ENCODE data around the gene PNLIPRP2. TPM values are rescaled to one million over a fixed set of nuclear protein-coding genes. Genes with fewer than 3 reads are reported as not detected.

Gene PNLIPRP2
- total RNA-seq, 2 donors from 2014 or later = 0.64 to 0.79 TPM

DNA sequence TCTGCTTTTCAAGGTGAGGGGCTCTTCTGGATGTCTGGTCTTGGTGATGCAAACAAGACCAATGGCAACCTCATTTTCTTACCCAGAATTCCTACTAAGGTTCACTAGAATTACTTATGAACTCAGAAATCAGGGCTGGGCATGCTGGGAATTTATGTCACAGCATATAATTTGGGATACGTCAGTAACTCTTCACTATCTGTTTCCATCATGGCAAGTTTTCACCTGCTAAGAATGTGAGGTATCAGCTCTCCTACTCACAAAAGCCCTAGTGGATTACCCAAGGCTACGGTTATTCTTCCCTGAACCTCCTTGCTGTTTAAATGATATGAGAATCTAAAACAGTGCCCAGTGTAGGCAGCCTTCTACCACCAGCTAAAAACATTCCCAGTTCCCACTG is 53.1 kb downstream of the PNLIPRP2 start:
- Mint-ChIP-seq H3K27me3 (ENCODE audit: insufficient read depth) (no peaks in the 10 kb centered on the region), H3K9me3 (no peaks in the 10 kb centered on the region), H3K27ac (no peak overlapping the region), H3K4me3 (no peak overlapping the region), H3K36me3 (ENCODE audit: low read depth) (peaks cover 2% of the 10 kb centered on the region), H3K4me1 (peaks cover 20% of the 10 kb centered on the region)
- Histone ChIP-seq H3K27me3 (ENCODE audit: control insufficient read depth, insufficient read depth, low read length, poor library complexity, severe bottlenecking) (no peaks in the 10 kb centered on the region), H3K9ac (ENCODE audit: extremely low read depth, low read length, poor library complexity, severe bottlenecking) (no peak overlapping the region), H3K36me3 (ENCODE audit: control insufficient read depth, insufficient read depth, low read length) (no peaks in the 10 kb centered on the region), H3K9me3 (ENCODE audit: control insufficient read depth, low read length) (no peaks in the 10 kb centered on the region), H3K27ac (ENCODE audit: low read depth, low read length) (no peak overlapping the region), H3K4me3 (ENCODE audit: low read length) (no peak overlapping the region), H3K4me1 (ENCODE audit: control insufficient read depth, insufficient read depth, low read length) (no peaks in the 10 kb centered on the region)
- TF ChIP-seq, protein P1, sequence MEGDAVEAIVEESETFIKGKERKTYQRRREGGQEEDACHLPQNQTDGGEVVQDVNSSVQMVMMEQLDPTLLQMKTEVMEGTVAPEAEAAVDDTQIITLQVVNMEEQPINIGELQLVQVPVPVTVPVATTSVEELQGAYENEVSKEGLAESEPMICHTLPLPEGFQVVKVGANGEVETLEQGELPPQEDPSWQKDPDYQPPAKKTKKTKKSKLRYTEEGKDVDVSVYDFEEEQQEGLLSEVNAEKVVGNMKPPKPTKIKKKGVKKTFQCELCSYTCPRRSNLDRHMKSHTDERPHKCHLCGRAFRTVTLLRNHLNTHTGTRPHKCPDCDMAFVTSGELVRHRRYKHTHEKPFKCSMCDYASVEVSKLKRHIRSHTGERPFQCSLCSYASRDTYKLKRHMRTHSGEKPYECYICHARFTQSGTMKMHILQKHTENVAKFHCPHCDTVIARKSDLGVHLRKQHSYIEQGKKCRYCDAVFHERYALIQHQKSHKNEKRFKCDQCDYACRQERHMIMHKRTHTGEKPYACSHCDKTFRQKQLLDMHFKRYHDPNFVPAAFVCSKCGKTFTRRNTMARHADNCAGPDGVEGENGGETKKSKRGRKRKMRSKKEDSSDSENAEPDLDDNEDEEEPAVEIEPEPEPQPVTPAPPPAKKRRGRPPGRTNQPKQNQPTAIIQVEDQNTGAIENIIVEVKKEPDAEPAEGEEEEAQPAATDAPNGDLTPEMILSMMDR (conservative IDR thresholded peaks at IDR 0.05) = no peak
- DNase-seq = peak; percentile 3
- 82 to 90% methylated on average over 1 to 2 of the region's 2 CpGs for WGBS, 2 experiments (ENCODE audit: insufficient coverage in 1 of 2, insufficient read length in 1 of 2)

DNA sequence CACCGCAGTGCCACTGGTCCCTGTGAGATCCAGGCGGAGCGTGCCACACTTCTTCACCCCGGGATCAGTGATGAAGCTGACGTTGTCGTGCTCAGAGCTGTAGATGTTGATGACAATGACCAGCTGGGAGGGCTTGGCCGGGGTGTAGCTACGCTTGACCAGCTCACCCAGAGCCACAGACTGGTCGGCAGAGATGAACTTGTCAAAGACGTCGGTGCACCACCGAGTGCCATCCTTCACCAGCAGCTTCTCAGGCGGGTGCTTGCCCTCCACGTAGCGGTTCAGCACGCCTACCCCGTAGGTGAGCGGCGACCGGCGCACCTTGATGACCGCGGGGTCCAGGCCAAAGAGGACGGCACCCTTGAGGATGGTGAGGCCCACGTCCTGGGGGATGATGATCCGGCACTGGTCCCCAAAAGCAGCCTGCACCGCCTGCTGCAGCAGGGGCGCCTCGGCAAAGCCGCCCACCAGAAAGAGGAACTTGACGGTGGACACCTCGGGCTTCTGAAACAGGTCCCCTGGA is 54.2 kb downstream of the PNLIPRP2 start:
- H3K27ac ChIP-seq (ENCODE audit: low read depth, low read length) = no peak overlapping the region
- no peaks in the 10 kb centered on the region for H3K36me3 ChIP-seq (ENCODE audit: control insufficient read depth, insufficient read depth, low read length)
- H3K27me3 Mint-ChIP-seq (ENCODE audit: insufficient read depth) = no peaks in the 10 kb centered on the region
- no peak overlapping the region for H3K4me3 ChIP-seq (ENCODE audit: low read length)
- no peaks in the 10 kb centered on the region for H3K27me3 ChIP-seq (ENCODE audit: control insufficient read depth, insufficient read depth, low read length, poor library complexity, severe bottlenecking)
- no peak overlapping the region for H3K9ac ChIP-seq (ENCODE audit: extremely low read depth, low read length, poor library complexity, severe bottlenecking)
- no peak for DNase-seq
- no peak overlapping the region for H3K4me3 Mint-ChIP-seq
- H3K4me1 ChIP-seq (ENCODE audit: control insufficient read depth, insufficient read depth, low read length) = no peaks in the 10 kb centered on the region
- no peaks in the 10 kb centered on the region for H3K36me3 Mint-ChIP-seq (ENCODE audit: low read depth)
- TF ChIP-seq, protein P1 (conservative IDR thresholded peaks at IDR 0.05) = no peak
- H3K4me1 Mint-ChIP-seq = peaks cover 14% of the 10 kb centered on the region
- WGBS, 2 experiments (ENCODE audit: insufficient coverage in 1 of 2, insufficient read length in 1 of 2) = 91 to 94% methylated on average over 22 to 32 of the region's 32 CpGs
- no peaks in the 10 kb centered on the region for H3K9me3 Mint-ChIP-seq
- H3K27ac Mint-ChIP-seq = no peak overlapping the region
- H3K9me3 ChIP-seq (ENCODE audit: control insufficient read depth, low read length) = no peaks in the 10 kb centered on the region

DNA sequence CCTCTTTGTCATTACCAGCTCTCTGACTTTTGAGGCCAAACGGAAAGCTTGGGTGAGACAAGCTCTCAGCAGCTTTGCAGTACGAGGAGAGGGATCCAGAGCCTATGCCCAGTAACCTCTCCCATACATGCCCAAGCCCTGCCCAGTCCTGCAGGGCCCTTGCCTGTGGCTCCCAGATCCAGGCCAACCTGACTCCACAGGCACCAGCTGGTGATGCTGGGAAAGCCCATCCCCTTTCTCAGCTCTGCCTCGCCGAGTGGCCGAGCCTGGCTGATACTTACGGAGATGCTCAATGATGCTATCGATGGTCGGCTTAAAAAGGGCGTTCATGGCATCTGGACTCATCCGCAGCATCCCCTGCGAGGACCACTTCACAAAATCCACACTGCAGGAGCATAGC is 55.4 kb downstream of the PNLIPRP2 start:
- Histone ChIP-seq H3K27me3 (ENCODE audit: control insufficient read depth, insufficient read depth, low read length, poor library complexity, severe bottlenecking) (no peaks in the 10 kb centered on the region), H3K27ac (ENCODE audit: low read depth, low read length) (no peak overlapping the region), H3K4me1 (ENCODE audit: control insufficient read depth, insufficient read depth, low read length) (no peaks in the 10 kb centered on the region), H3K9me3 (ENCODE audit: control insufficient read depth, low read length) (no peaks in the 10 kb centered on the region), H3K9ac (ENCODE audit: extremely low read depth, low read length, poor library complexity, severe bottlenecking) (no peak overlapping the region), H3K36me3 (ENCODE audit: control insufficient read depth, insufficient read depth, low read length) (no peaks in the 10 kb centered on the region), H3K4me3 (ENCODE audit: low read length) (no peak overlapping the region)
- Mint-ChIP-seq H3K36me3 (ENCODE audit: low read depth) (no peaks in the 10 kb centered on the region), H3K27ac (no peak overlapping the region), H3K9me3 (no peaks in the 10 kb centered on the region), H3K27me3 (ENCODE audit: insufficient read depth) (no peaks in the 10 kb centered on the region), H3K4me3 (no peak overlapping the region), H3K4me1 (peaks cover 6% of the 10 kb centered on the region)
- no peak for DNase-seq
- WGBS, 2 experiments (ENCODE audit: insufficient coverage in 1 of 2, insufficient read length in 1 of 2) = 92 to 98% methylated on average over 7 to 11 of the region's 11 CpGs
- TF ChIP-seq, protein P1 (conservative IDR thresholded peaks at IDR 0.05) = no peak

All from endodermal cell (in vitro differentiated cells).